B cell (primary cell): ENCODE data around the gene CLEC2B. TPM values are rescaled to one million over a fixed set of nuclear protein-coding genes. Genes with fewer than 3 reads are reported as not detected.

Experiments used
- ATAC-seq: fragments of 200-7000 bp; cut with Tn5 transposase; one replicate; pipeline ENCODE4 v1.10.0; 2021; ENCODE audit warnings: low read depth, mild to moderate bottlenecking, moderate number of reproducible peaks, moderate library complexity
- CTCF ChIA-PET: fragments of 350-600 bp; sonication (Branson Sonifier 250); formaldehyde crosslinking; loops from one replicate; lab custom pipeline; 2021; ENCODE audit warnings: antibody characterized with exemption, inconsistent platforms; lab: Charles Lee
- POLR2A ChIA-PET: fragments of 350-600 bp; sonication (Branson Sonifier 250); formaldehyde crosslinking; loops from one replicate; lab custom pipeline; 2021; ENCODE audit warnings: antibody characterized with exemption; lab: Charles Lee
- DNase-seq: peaks from one replicate; pipeline ENCODE4 v3.0.0; 2013
- H2AFZ ChIP-seq: 2 replicates; pipeline ENCODE4 v1.6.1; 2012; ENCODE audit warnings: mild to moderate bottlenecking, low read depth, low read length; ENCODE audit not compliant: insufficient read depth, poor library complexity, severe bottlenecking
- H3K27ac ChIP-seq, 2 donors: 1 replicate in 1 of 2; 2 replicates in 1 of 2; pipeline ENCODE4 v1.5.1; 2012 to 2013; ENCODE audit warnings: low read length in 2 of 2, mild to moderate bottlenecking in 2 of 2, moderate library complexity in 1 of 2
- H3K27me3 ChIP-seq, 4 experiments: fragments of 200-600 bp in 1 of 4; sonication (generic) in 1 of 4; replicated peaks in 1 of 4; 1 replicate in 2 of 4; 2 replicates in 2 of 4; pipeline versions ENCODE4 v1.6.1 to v1.7.0; 2013 to 2016; ENCODE audit warnings: low read length in 3 of 4, mild to moderate bottlenecking in 2 of 4, mixed read lengths in 1 of 4, moderate library complexity in 1 of 4; ENCODE audit not compliant: insufficient read depth in 4 of 4, control insufficient read depth in 3 of 4; ENCODE audit errors: control extremely low read depth in 1 of 4
- H3K36me3 ChIP-seq, 2 experiments: replicated peaks in 1 of 2; 1 replicate in 1 of 2; 2 replicates in 1 of 2; pipeline versions ENCODE4 v1.6.1 to v1.7.1; 2013; ENCODE audit warnings: low read length in 1 of 2; ENCODE audit not compliant: insufficient read depth in 2 of 2, control insufficient read depth in 1 of 2; ENCODE audit errors: control extremely low read depth in 1 of 2, extremely low read depth in 1 of 2
- H3K4me1 ChIP-seq, 2 donors: fragments of 200-600 bp in 1 of 2; sonication (generic) in 1 of 2; 1 replicate in 1 of 2; 2 replicates in 1 of 2; pipeline versions ENCODE4 v1.5.1 to v1.6.1; 2013 to 2017; ENCODE audit warnings: low read length in 2 of 2; ENCODE audit not compliant: control insufficient read depth in 2 of 2, insufficient read depth in 2 of 2
- H3K4me2 ChIP-seq: replicated peaks from 2 replicates; pipeline ENCODE3; 2012; ENCODE audit warnings: mild to moderate bottlenecking, low read depth, low read length; ENCODE audit not compliant: poor library complexity, severe bottlenecking
- H3K4me3 ChIP-seq, 5 experiments: fragments of 200-600 bp in 1 of 5; sonication (generic) in 1 of 5; 1 replicate in 3 of 5; 2 replicates in 2 of 5; pipeline versions ENCODE4 v1.5.1 to v1.7.0; 2011 to 2016; ENCODE audit warnings: low read length in 4 of 5, mild to moderate bottlenecking in 4 of 5, low read depth in 2 of 5, control low read depth in 1 of 5, moderate library complexity in 1 of 5; ENCODE audit not compliant: insufficient read depth in 1 of 5; ENCODE audit errors: control extremely low read depth in 1 of 5, extremely low read depth in 1 of 5
- H3K79me2 ChIP-seq: fragments of 200-600 bp; sonication (generic); one replicate; pipeline ENCODE4 v1.6.0; 2016; ENCODE audit warnings: low read length; ENCODE audit not compliant: control insufficient read depth, insufficient read depth
- H3K9ac ChIP-seq: fragments of 200-600 bp; sonication (generic); 2 replicates; pipeline ENCODE4 v1.6.1; 2017; ENCODE audit warnings: mild to moderate bottlenecking, low read length, moderate library complexity
- H3K9me3 ChIP-seq, 3 donors: one replicate each; pipeline versions ENCODE4 v1.6.1 to v1.7.1; 2013; ENCODE audit warnings: low read length in 2 of 3; ENCODE audit not compliant: control insufficient read depth in 2 of 3, insufficient read depth in 1 of 3; ENCODE audit errors: control extremely low read depth in 1 of 3
- H4K20me1 ChIP-seq: 2 replicates; pipeline ENCODE4 v1.6.0; 2012; ENCODE audit warnings: mild to moderate bottlenecking, low read length; ENCODE audit not compliant: insufficient read depth, control insufficient read depth, poor library complexity, severe bottlenecking
- H3K27ac Mint-ChIP-seq: one replicate; pipeline ENCODE4 v1.8.0; 2021; ENCODE audit warnings: mixed read lengths
- H3K27me3 Mint-ChIP-seq: one replicate; pipeline ENCODE4 v1.8.0; 2021; ENCODE audit warnings: mixed read lengths
- H3K4me1 Mint-ChIP-seq: one replicate; pipeline ENCODE4 v1.8.0; 2021; ENCODE audit warnings: mixed read lengths
- H3K4me3 Mint-ChIP-seq: one replicate; pipeline ENCODE4 v1.8.0; 2021; ENCODE audit warnings: mixed read lengths
- H3K9me3 Mint-ChIP-seq: one replicate; pipeline ENCODE4 v1.8.0; 2022; ENCODE audit warnings: mixed read lengths; ENCODE audit not compliant: insufficient read depth
- CTCF ChIP-seq: fragments of 200-600 bp; IDR thresholded peaks from one replicate; pipeline ENCODE4 v1.8.0; 2022; ENCODE audit warnings: antibody characterized with exemption, mild to moderate bottlenecking
- EZH2 ChIP-seq: IDR thresholded peaks from 2 replicates; pipeline ENCODE4 v1.6.1; 2012; ENCODE audit warnings: borderline replicate concordance, low read depth, mild to moderate bottlenecking, moderate library complexity, low read length; ENCODE audit not compliant: insufficient read depth, poor library complexity, severe bottlenecking
- WGBS: methylation state at CpG from one replicate; pipeline ENCODE4 v1.1.5; 2013; ENCODE audit warnings: missing lambda C conversion rate; ENCODE audit not compliant: insufficient coverage; 5-methylcytosine and 5-hydroxymethylcytosine counted together
- intact Hi-C: fragments of 100-400 bp; cut with micrococcal nuclease; formaldehyde crosslinking; loops from one replicate; pipeline ENCODE4 v1.10.0; 2022
- polyA plus RNA-seq: library from polyadenylated mRNA; depleted of rRNA; stranded (reverse); fragments of >200 nt; gene quantifications from 2 replicates; pipeline ENCODE4 v1.2.3, GENCODE V29; 2012
- total RNA-seq, 2 donors: library from RNA; stranded (reverse); fragments of 120-200 nt in 1 of 2; gene quantifications; 1 replicate in 1 of 2; 2 replicates in 1 of 2; pipeline versions ENCODE4 v1.2.3 to v1.2.4, GENCODE V29; 2013 to 2022

CLEC2B gene
- total and polyA plus RNA-seq, 2 donors (not counting 1 experiment from before 2014, with no cell fraction given) = 31.6 to 58.2 TPM

DNA sequence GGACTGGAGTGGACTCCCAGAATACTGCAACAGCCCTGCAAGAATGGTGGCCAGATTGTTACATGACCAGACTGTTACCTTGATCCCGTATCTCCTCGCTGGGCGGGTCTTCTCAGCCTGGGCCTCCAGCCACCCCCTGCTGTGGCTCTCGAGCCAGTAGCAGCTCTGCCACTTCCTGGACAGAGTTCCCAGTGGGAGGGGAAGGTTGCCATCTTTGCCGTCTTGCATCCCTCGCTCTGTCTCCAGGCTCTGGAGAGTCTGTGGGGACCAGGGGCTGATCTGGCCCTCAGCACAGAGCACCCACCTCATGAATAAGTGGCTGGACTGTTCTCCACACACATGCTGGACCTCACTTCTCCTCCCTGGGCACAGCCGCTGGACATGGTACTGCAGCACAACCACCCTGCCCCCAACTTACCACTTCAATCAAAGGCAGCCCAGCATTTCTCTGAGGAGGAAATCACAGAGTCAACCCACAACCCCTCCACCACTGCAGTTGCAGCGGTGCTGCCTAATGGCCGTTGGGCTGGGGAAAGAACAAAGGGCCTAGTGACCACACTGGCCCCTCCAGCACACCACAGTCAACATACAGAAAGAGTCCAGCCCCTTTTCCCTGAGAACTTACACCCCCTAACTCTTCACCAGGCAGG lies 48.7 kb downstream of the CLEC2B start:
- 85% methylated on average over 9 of the region's 9 CpGs for WGBS
- H3K9ac ChIP-seq = no peak overlapping the region
- ChIA-PET POLR2A (no interaction called here), CTCF (no interaction called here)
- ATAC-seq (no peak), DNase-seq (no peak)
- H3K79me2 ChIP-seq = no peaks in the 10 kb centered on the region
- no peaks in the 10 kb centered on the region for H3K4me1 Mint-ChIP-seq
- H3K27ac Mint-ChIP-seq = no peak overlapping the region
- H3K27me3 ChIP-seq = peaks cover 0 to 25% (median 5%) of the 10 kb centered on the region in 4 experiments
- no peaks in the 10 kb centered on the region for H4K20me1 ChIP-seq
- no peak overlapping the region for H3K4me2 ChIP-seq
- H3K9me3 ChIP-seq = peaks cover 0 to 7% (median 0%) of the 10 kb centered on the region in 3 donors
- H3K27me3 Mint-ChIP-seq = peaks cover 41% of the 10 kb centered on the region
- no peaks in the 10 kb centered on the region for H3K9me3 Mint-ChIP-seq
- H3K4me3 ChIP-seq = no peak overlapping the region
- TF ChIP-seq CTCF = no peak
- TF ChIP-seq EZH2 = no peak
- intact Hi-C loops = no loop called here
- no peak overlapping the region for H2AFZ ChIP-seq
- no peak overlapping the region for H3K4me3 Mint-ChIP-seq
- H3K27ac ChIP-seq = no peak overlapping the region
- no peaks in the 10 kb centered on the region for H3K4me1 ChIP-seq
- H3K36me3 ChIP-seq = no peaks in the 10 kb centered on the region
